Activated CD4-positive, alpha-beta T cell treated with anti-CD3 and anti-CD28 coated beads for 48 hours (primary cell): ENCODE results near the gene BICRA.
"Not testable (repeated sequence)": the region's sequence is repeated elsewhere in the genome, so short reads cannot be mapped to it uniquely, and the experiment has no call there.

Experiments
- DNase-seq: peaks from one replicate; pipeline ENCODE4 v3.0.0-alpha.2; 2020

The BICRA gene

GRCh38 chr19:47663911-47664771 is 55.2 kb downstream of the BICRA start:
- DNase-seq, result no peak

GRCh38 chr19:47668556-47668955 is 59.6 kb downstream of the BICRA start:
- DNase-seq, result not testable (repeated sequence)

- no peak for DNase-seq
Observed at GRCh38 chr19:47670736-47671135, 61.8 kb downstream of the BICRA start.

GRCh38 chr19:47671499-47671898 is 62.6 kb downstream of the BICRA start:
- DNase-seq, result no peak

GRCh38 chr19:47673426-47673825 is 64.5 kb downstream of the BICRA start:
- DNase-seq, result no peak

- no peak for DNase-seq
Observed at GRCh38 chr19:47674548-47674947, 65.6 kb downstream of the BICRA start.

GRCh38 chr19:47675271-47675670 is 66.3 kb downstream of the BICRA start:
- DNase-seq, result no peak

- DNase-seq, result no peak
Observed at GRCh38 chr19:47675859-47676258, 66.9 kb downstream of the BICRA start.

- no peak for DNase-seq
Observed at GRCh38 chr19:47676811-47677210, 67.9 kb downstream of the BICRA start.

- no peak for DNase-seq
Observed at GRCh38 chr19:47679251-47679900, 70.4 kb downstream of the BICRA start.

- no peak for DNase-seq
Observed at GRCh38 chr19:47679922-47680857, 71.3 kb downstream of the BICRA start.

- no peak for DNase-seq
Observed at GRCh38 chr19:47680858-47681332, 72.0 kb downstream of the BICRA start.

- DNase-seq, result no peak
Observed at GRCh38 chr19:47681388-47681787, 72.5 kb downstream of the BICRA start.

GRCh38 chr19:47681936-47682335 is 73.0 kb downstream of the BICRA start:
- DNase-seq, result no peak

- no peak for DNase-seq
Observed at GRCh38 chr19:47682939-47683338, 74.0 kb downstream of the BICRA start.

- no peak for DNase-seq
Observed at GRCh38 chr19:47686679-47687450, 77.9 kb downstream of the BICRA start.

- no peak for DNase-seq
Observed at GRCh38 chr19:47687906-47688305, 79.0 kb downstream of the BICRA start.

GRCh38 chr19:47691090-47691489 is 82.2 kb downstream of the BICRA start:
- DNase-seq, result no peak

GRCh38 chr19:47691782-47692181 is 82.8 kb downstream of the BICRA start:
- no peak for DNase-seq

GRCh38 chr19:47693489-47693888 is 84.6 kb downstream of the BICRA start:
- no peak for DNase-seq

GRCh38 chr19:47693903-47694302 is 85.0 kb downstream of the BICRA start:
- no peak for DNase-seq
